Fibroblast of villous mesenchyme (primary cell): ENCODE measurements around the gene MICB. TPM values are rescaled to one million over a fixed set of nuclear protein-coding genes. Genes with fewer than 3 reads are reported as not detected.
A peak's percentile ranks its signal among the peaks of the same experiment; 100 is the strongest.
"Not testable (repeated sequence)": the region's sequence is repeated elsewhere in the genome, so short reads cannot be mapped to it uniquely, and the experiment has no call there.

Experiments
- DNase-seq: peaks from one replicate; pipeline ENCODE4 v3.0.0-alpha.2; 2010; ENCODE audit warnings: low read depth
- H3K4me3 ChIP-seq: 2 replicates; pipeline ENCODE4 v1.5.1; 2011; ENCODE audit warnings: low read depth, mild to moderate bottlenecking, low read length
- CTCF ChIP-seq: IDR thresholded peaks from 2 replicates; pipeline ENCODE4 v1.5.1; 2012; ENCODE audit warnings: low read depth, mild to moderate bottlenecking, low read length; ENCODE audit not compliant: insufficient read depth
- total RNA-seq: library from RNA; depleted of rRNA; stranded (reverse); fragments of >200 nt; gene quantifications from 2 replicates; pipeline ENCODE4 v1.2.3, GENCODE V29; 2012

Gene MICB
- total RNA-seq, result 15.5 and 30.7 TPM in 2 replicates

- no peak for TF ChIP-seq CTCF
- peak; percentile 79 for DNase-seq
- H3K4me3 ChIP-seq, result peak within 1 kb of the TSS; percentile 69
These were observed at the start of gene MICB for GRCh38 chr6:31497531-31498476. Gene MICB, plus strand, starts transcription at chr6:31498145. Its CDS starts 49 bp downstream, at chr6:31498194.

GRCh38 chr6:31450751-31451150, 47.2 kb upstream of the MICB start:
- DNase-seq, result no peak
- TF ChIP-seq CTCF, result no peak
- H3K4me3 ChIP-seq, result no peak overlapping the region

GRCh38 chr6:31452859-31453258, 45.1 kb upstream of the MICB start:
- no peak for DNase-seq
- TF ChIP-seq CTCF, result no peak
- H3K4me3 ChIP-seq, result no peak overlapping the region

- TF ChIP-seq CTCF, result no peak
- no peak overlapping the region for H3K4me3 ChIP-seq
- no peak for DNase-seq
These were observed 44.7 kb upstream of the MICB start for GRCh38 chr6:31453259-31453658.

- not testable (repeated sequence) for H3K4me3 ChIP-seq, DNase-seq
These were observed 38.1 kb upstream of the MICB start for GRCh38 chr6:31459864-31460263.

GRCh38 chr6:31460361-31461025, 37.5 kb upstream of the MICB start:
- TF ChIP-seq CTCF, result no peak
- DNase-seq, result no peak

More at GRCh38 chr6:31460361-31461025, 37.5 kb upstream of the MICB start:
- no peak overlapping the region for H3K4me3 ChIP-seq
